Middle frontal gyrus (tissue), 1 donor: ENCODE measurements around the gene BEX4.
"Not testable (repeated sequence)": the region's sequence is repeated elsewhere in the genome, so short reads cannot be mapped to it uniquely, and the experiment has no call there.

Experiments
- DNase-seq: peaks from one replicate; pipeline ENCODE4 v3.0.0-alpha.2; 2015; ENCODE audit warnings: low spot score; ENCODE audit errors: extremely low spot score

Gene BEX4, protein sequence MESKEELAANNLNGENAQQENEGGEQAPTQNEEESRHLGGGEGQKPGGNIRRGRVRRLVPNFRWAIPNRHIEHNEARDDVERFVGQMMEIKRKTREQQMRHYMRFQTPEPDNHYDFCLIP

DNA sequence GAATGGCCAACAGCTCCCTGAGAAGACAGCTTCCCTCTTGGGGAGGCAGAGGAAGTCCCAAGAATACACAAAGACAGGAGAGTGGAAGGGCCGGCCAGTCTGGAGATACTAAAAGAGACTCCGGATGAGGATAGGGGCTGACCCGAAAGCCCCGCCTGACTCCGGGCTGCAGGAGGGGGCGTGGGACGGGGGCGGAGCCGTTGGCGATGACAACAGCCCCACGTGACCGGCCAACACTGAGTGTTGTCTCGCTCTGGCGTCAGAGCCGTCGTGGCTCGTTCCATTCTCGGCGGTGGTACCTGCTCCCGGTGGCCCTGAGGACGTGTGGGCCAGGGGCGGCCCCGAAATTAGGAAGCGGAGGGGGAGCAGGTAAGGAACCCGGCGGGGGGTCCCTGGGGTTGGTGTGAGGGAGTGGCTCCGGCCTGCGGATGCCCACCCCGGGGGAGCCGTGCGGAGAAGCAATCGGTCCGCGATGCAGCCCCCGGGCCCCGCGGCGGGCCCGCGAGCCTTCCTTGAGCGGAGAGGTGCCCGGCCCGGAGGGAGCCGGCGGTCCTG is at the start of gene BEX4:
Gene BEX4 (plus strand): TSS at position 239 of the 555 bp plus-strand sequence. CDS start 1,046 bp downstream, outside the sequence.
- DNase-seq, result peak; percentile 66

DNA sequence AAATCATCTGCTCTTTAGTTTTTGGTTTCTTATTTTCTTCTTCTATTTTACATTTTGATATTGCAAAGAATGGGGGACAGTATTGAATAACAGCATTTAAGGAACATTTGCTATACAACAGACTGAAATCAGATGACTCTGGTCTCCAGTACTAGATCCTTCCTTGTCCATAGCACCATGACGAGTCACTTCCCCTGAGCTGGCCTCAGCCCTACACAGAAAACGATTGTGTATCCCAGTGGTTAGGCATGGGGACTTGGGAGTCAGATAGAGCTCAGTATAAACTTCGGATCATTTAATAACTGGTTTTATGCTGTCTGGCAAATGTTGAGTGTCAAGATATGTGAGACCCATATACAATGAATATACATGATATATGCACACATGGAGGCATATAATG is 44.7 kb upstream of the BEX4 start:
- DNase-seq, result no peak

DNA sequence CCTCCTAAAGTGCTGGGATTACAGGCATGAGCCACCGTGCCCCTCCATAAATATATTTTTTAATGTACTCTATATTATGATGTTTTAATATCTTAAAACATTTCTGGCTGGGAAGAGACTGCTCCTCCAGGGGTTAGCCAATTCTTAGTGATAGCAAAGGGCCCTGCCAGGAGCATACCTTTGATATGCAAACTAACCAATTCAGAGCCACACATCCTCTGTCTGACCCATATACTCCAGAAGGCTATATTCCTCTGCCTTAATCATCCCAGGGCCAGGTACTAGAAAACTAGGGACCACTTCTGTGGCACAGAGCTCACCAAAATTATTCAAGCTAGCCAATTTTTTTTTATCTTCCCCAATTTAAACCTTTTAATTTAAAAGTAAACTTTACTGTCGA is 43.6 kb upstream of the BEX4 start:
- no peak for DNase-seq

DNA sequence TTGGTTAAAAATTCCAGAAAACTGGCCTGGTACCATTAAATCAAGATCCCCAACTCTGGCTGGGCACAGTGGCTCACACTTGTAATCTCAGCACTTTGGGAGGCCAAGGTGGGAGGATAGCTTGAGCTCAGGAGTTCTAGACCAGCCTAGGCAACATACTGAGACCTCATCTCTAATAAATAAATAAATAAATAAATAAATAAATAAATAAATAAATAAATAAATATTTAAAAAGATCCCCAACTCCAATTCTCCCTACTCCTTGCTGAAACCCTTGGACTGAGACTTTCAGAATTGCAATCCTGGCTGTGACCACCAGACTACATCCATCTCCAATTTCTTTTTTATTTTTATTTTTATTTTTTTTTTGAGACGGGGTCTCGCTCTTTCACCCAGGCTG is 39.7 kb upstream of the BEX4 start:
- DNase-seq, result not testable (repeated sequence)

DNA sequence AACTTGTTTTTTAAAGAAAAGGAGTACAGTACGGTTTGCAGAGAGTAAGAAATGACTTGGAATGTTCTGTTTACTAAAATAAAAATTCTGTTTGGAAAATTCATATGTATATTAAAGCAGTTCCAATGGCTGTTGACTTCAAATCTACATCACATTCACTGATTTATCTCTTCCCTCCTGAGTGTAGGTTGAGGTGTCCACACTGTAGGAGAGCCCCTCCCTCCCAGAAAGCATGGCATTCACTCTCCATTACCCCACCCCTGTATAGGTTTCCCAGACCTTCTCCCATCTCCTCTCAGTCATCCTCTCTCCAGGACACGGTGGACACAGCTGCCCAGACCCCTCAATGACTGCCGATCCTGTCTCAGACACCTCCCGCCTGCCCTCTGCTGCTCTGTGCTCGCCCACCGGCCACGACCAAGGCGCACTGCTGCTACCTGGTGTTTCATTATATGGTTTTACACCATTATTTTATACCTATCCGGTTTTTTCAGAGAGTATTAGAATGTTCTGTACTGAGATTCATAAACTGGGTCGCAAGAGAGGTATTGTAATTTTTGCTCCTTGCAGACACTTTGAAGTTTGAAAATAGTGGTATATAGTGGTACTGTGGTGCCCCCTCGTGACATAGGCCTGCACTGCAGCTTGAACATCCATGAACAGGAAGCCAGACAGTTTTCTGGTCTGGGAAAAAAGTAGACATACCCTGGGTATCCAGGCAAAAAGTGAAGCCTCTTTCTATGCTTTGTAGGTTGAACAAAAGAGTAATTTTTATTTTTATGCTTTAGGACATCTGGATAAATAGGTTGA is 38.8 kb upstream of the BEX4 start:
- DNase-seq, result peak; percentile 12

DNA sequence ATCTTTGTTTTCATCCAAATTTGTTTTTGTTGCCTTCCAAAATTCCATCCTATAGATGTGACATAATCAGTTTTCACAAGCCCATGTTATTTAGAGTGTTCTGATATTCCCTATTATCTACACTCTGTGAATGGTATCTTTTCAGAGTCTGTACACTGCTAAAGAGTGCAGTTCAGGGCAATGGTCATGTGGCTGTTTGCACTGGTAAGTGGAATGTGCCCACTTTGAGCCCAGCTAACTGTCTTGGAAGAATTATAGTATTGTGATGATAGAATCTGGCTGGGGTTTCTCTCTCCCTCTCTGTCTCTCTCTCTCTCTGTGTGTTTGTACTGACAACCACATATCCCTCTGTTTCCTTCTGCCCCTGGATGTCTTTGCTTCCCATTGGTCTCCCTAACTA is 37.4 kb upstream of the BEX4 start:
- no peak for DNase-seq

DNA sequence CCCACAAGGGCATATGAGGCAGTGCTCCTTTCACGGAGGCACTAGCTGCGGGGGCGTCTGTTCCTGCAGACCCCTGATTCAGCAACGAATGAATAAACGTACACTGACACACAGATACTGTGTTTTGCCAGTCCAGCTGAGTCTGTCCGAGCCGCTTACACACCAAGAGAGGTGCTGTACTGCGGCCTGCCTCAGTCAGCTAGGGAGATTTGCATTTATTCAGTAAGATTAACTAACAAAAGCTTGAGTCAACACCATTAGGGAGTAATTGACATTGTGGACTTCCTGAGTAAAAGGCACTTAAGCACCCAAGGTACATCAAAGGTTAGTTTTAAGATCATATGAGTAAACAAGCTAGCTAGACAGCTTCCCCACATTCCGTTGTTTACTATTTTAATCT is 31.0 kb upstream of the BEX4 start:
- DNase-seq, result no peak

DNA sequence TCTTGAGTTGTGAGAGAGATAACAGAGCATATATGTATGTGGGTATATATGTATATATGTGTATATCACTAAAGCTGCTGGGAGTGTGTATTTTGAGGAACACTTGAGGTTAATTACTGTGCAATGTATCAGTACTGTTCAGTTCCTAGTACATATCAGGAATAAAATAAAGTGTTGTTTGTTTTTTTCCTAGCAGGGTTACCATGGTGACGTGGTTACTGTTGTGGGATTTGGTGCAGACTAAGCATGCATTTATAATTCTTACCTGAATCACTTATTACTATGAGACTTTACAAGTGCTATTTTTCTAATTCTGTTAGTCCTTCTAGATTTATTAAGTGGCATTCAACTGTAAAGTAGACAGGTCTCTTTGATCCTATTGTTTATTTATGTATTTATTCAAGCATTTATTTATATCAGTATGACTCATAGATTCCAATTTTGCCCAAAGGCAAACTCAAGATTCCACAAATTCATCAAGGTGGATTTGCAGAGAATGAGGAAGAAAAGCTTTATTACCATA is 26.9 kb upstream of the BEX4 start:
- DNase-seq, result no peak

DNA sequence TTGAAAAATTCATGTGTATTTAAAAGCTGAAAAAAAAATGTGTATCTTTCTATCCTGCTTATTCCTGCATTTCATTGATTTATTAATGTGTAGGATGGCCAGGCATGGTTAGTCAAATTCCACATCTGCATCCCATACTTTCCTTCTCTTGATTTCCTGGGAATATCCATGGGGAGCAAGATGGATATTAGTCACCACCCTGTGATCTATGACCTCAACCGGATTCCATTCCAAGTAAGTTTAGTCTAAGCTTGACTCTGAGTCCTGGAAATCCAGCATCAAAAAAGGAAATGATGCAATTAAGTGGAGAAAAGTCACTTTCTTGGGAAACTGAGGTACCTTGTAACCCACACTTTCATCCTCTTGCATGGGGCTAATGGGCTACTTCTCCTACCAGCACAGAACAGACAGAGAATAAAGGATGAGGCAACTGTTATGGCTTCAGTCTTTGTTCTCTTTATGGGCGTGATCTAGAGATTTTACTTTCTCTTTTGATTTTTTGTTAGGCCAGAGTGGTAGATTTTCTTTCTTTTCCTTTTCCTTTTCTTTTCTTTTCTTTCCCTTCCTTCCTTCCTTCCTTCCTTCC is 17.1 kb upstream of the BEX4 start:
- DNase-seq, result no peak

DNA sequence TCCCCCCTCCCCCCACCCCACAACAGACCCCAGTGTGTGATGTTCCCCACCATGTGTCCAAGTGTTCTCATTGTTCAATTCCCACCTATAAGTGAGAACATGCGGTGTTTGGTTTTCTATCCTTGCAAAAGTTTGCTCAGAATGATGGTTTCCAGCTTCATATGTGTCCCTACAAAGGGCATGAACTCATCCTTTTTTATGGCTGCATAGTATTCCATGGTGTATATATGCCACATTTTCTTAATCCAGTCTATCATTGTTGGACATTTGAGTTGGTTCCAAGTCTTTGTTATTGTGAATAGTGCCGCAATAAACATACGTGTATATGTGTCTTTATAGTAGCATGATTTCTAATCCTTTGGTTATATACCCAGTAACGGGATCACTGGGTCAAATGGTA is 16.2 kb upstream of the BEX4 start:
- not testable (repeated sequence) for DNase-seq

DNA sequence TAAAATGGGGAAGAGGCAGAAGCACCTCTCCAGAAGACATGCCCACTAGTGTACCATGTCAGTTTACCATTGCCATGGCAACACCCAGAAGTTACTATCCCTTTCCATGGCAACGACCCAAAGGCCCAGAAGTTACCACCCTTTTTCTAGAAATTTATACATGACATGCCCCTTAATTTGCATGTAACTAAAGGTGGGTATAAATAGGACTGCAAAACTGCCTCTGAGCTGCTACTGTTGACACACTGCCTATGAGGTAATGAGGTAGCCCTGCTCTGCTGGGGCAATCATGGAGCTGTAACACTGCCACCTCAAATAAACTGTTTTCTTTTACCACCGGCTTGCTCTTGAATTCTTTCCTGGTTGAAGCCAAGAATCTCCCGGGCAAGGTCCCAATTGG is 13.9 kb upstream of the BEX4 start:
- no peak for DNase-seq

DNA sequence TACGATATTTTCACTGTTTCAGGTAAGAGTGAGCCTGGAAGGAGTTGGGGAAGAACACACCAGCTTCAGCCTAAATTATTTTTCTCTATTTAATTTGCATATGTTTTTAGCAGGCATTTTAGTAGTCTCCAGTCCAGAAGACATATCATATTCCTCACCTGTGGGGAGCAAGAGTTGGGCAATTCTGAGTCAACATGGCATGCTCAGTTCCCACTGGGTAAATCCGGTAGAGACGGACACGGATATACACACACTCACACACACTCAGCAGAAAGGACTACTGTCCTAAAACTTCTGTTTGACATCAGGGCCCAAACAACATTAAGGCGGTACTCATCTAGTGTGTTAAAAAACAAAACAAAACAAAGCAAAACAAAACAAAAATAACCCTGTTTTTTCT is 4.9 kb upstream of the BEX4 start:
- no peak for DNase-seq

DNA sequence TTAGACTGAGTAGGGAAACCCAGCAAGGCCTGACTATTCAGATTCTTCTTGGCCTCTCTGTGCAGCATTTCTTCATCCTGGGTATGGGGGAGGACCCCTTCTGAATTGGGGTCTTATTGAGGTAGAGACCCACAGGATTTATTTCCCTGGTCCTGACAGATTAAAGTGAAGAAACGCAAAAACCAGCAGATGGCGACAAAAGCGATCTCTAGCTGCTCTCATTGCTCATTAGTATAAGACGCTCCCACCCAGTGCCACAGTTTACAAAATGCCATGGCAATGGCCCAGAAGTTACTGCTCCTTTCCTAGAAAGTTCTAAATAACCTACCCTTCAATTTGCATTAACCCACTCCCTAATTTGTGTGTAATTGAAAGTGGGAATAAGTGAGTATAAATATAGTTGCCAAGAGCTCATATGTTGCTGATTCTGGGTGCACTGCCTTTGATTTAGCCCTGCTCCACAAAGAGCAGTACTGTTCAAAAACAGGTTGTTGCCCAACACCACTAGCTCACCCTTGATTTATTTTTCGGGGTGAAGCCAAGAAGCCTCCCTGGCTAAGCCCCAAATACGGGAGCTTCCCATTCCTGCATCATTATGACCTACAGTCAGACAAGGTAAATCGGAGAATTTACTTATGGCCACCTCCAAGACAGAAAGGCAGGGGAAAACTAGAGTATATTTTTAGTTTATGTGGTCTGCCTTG is 3.7 kb upstream of the BEX4 start:
- no peak for DNase-seq

DNA sequence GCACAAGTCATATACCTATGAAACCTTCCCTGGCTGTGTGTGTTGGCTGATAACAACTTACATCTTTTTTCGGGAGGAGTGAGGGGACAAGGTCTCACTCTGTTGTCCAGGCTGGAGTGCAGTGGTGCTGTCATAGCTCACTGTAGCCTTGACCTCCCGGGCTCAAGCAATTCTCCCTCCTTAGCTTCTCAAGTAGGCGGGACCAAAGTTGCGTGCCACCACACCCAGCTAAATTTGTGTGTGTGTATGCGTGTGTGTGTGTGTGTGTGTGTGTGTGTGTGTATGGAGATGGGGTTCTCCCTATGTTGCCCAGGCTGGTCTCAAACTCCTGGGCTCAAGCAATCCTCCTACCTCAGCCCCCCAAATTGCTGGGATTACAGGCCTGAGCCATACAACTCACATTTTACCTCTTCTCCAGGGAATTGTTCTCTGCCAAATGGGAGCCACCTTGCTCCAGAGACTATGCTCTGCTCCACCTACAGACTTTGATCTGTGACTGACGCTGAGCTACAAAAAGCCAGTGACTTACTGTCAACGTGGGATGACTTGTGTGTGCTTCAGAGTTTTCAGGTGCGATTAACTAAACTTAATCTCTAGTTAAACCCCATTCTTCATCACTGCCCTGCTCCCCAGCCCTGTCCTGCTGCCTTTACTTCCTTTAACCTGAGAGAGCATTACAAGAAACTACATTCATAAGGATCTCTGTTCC is 2.0 kb upstream of the BEX4 start:
- DNase-seq, result no peak

DNA sequence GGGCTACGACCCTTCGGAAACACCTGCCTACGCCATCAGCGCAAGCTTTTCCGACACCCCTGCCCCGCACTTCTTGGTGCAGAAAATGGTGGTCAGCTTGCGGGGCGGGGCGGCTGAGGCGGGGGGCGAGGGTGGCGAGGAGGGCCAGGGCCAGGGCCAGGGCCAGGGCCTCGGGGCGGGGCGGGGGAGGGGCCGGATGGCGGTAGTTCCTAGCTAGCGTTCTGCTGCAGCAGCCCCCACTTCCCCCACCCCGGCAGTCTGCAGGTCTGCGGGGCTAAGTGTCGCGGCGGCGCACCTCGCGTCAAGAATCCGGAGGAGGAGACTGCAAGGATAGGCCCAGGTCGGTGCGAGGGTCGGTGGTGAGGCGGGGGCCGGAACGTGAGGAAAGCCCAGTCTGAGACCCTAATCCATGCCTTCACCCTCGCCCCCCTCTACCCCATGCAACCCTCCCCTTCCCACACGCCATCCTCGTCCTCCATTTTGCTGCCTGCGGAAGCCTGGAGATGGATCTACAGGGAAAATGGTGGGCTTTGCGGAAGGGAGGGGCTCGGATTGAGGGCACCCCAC is 600 bp downstream of the BEX4 start:
- DNase-seq, result no peak

DNA sequence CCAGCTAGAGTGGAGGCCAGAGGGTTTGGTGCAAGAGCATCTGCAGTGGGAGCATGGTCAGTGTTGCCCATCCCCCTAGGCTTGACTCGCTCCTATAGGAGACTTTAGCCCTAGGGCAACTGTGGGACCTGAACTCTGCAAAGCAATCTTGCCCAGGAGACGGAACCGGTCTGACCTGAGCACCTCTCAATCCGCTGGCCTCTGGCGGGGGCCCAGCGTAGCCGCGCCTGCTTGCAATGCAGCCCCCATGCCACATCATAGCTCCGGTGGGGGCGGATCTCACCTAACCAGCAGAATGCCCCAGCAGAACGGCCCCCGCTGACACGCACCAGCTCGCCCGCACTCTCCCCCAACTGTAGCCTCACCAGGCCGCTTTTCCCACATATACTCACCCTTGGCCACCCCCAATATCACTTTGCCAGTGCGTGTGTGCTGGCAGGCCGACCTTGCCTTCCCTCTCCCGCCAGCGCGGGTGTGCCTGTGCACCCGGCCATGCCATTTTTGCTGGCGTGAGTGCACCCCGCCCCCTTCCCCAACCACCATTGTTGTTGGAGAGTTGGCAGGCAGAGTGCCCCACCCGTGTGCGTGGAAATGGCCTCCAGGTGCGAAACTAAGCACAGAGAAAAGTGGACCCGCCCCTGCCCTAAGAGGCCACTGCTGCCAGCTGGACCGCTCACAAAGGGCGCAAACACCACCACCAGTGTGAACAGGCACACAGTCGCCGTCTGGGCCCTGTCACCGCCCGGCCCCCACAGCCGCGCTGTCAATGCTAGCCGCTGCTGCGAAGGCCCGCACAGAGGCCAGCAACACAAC is 5.8 kb downstream of the BEX4 start:
- no peak for DNase-seq

DNA sequence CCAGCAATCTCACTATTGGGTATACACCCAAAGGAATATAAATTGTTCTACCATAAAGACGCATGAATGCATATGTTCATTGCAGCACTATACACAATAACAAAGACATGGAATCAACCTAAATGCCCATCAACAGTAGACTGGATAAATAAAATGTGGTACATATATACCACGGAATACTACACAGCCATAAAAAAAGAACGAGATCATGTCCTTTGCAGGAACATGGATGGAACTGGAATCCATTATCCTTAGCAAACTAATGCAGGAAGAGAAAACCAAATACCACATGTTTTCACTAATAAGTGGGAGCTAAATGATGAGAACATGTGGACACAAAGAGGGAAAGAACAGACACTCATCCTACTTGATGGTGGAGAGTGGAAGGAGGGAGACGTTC is 11.0 kb downstream of the BEX4 start:
- not testable (repeated sequence) for DNase-seq

DNA sequence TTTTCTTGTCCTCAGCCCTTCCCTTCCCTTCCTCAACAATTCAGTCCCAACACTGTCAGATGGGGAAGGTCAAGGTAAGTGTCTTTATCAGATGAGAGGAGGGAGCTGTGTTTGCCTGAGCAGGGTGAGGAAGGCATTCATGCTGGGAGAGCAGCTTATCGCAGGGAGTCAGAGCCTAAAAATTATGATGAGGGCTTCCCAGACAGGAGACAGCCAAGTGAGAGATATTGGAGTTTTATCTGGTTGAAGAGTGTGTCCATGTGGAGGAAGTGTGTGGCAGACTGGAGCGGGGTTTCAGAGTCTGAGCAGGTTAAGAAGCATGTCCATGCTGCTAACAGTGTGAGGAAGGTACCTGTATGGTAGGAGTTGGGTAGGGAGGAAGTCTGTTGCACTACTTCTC is 18.4 kb downstream of the BEX4 start:
- DNase-seq, result no peak

DNA sequence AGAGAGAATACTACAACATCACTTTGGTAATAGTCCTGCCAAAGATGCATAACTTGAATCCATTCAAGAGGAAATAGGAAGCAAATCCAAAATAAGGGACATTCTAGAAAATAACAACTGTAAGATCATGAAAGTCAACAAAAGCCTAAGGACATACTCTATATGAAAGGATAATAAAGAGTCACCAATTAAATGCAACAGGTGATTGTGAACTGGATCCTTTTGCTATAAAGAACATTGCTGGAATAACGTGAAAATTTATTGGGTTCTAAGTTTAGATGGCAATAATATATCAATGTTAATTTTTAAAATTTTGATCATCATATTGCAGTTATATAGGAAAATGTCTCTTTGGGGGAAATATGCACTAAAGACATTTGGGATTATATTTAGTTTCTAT is 20.0 kb downstream of the BEX4 start:
- DNase-seq, result no peak

DNA sequence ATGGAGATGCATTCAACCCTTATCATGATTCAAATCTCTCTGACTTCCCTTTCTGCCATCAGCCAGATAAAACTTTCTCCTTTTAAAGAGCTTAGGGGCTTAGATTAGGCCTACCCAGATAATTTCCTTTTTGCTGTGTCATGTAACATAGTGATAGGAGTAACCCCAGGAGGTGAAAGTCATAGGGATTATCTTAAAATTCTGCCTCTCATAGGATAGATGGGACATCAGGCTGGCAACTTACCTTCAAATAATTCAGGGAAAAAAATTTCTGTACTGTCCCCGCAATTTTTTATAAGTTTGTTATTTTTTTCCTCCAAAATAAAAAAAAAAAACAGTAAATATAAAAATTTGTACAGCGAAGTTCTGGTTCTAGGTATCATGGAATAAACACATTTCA is 20.7 kb downstream of the BEX4 start:
- not testable (repeated sequence) for DNase-seq
